Measurements from ENCODE around the gene TMEM182.

GRCh38 chr2:102792568-102793208 is 30.9 kb downstream of the TMEM182 start:
- TF ChIP-seq CTCF (IDR thresholded peaks at IDR 0.05; ENCODE audit: low read depth, low read length) (no peak), EZH2phosphoT487 (IDR thresholded peaks at IDR 0.05; ENCODE audit: low read depth) (no peak)

All from OCI-LY3 (cell line).